ENCODE results near the gene PSMD4.

The PSMD4 gene

GRCh38 chr1:151309811-151310323, 55.3 kb downstream of the PSMD4 start:
- DNase-seq: no peak

GRCh38 chr1:151311011-151311410, 56.5 kb downstream of the PSMD4 start:
- DNase-seq: no peak

- DNase-seq: peak; percentile 64
These were observed 57.2 kb downstream of the PSMD4 start for GRCh38 chr1:151311589-151312331.

GRCh38 chr1:151312411-151312810, 57.9 kb downstream of the PSMD4 start:
- DNase-seq: no peak

- DNase-seq: no peak
These were observed 58.3 kb downstream of the PSMD4 start for GRCh38 chr1:151312826-151313225.

GRCh38 chr1:151313501-151313900, 59.0 kb downstream of the PSMD4 start:
- no peak for DNase-seq

- DNase-seq: no peak
These were observed 59.8 kb downstream of the PSMD4 start for GRCh38 chr1:151314137-151314875.

- no peak for DNase-seq
These were observed 61.2 kb downstream of the PSMD4 start for GRCh38 chr1:151315565-151316235.
